Mesothelial cell of epicardium (in vitro differentiated cells): ENCODE results near the gene PNKD. TPM values are rescaled to one million over a fixed set of nuclear protein-coding genes. Genes with fewer than 3 reads are reported as not detected.

Experiments
- DNase-seq, 2 experiments: peaks; one replicate each; pipeline ENCODE4 v3.0.0; 2021; ENCODE audit warnings: low spot score in 2 of 2; ENCODE audit not compliant: unreplicated experiment in 2 of 2
- H3K27ac Mint-ChIP-seq: 2 replicates; pipeline ENCODE4 v1.8.0; 2021; ENCODE audit warnings: mixed read lengths
- H3K27me3 Mint-ChIP-seq: 2 replicates; pipeline ENCODE4 v1.8.0; 2021; ENCODE audit warnings: low read depth, mixed read lengths
- H3K36me3 Mint-ChIP-seq: 2 replicates; pipeline ENCODE4 v1.8.0; 2021; ENCODE audit warnings: mixed read lengths
- H3K4me1 Mint-ChIP-seq: 2 replicates; pipeline ENCODE4 v1.8.0; 2021; ENCODE audit warnings: mixed read lengths
- H3K4me3 Mint-ChIP-seq: 2 replicates; pipeline ENCODE4 v1.8.0; 2021; ENCODE audit warnings: mild to moderate bottlenecking, moderate library complexity, mixed read lengths
- H3K9me3 Mint-ChIP-seq: 2 replicates; pipeline ENCODE4 v1.8.0; 2021; ENCODE audit warnings: mixed read lengths
- CTCF ChIP-seq: fragments of 200-600 bp; sonication (generic); IDR thresholded peaks from one replicate; pipeline ENCODE4 v1.5.0; 2021; ENCODE audit warnings: antibody characterized with exemption; ENCODE audit not compliant: unreplicated experiment
- total RNA-seq: library from RNA; stranded (reverse); gene quantifications from 3 replicates; pipeline ENCODE4 v1.2.1, GENCODE V29; 2021

Gene PNKD, protein sequence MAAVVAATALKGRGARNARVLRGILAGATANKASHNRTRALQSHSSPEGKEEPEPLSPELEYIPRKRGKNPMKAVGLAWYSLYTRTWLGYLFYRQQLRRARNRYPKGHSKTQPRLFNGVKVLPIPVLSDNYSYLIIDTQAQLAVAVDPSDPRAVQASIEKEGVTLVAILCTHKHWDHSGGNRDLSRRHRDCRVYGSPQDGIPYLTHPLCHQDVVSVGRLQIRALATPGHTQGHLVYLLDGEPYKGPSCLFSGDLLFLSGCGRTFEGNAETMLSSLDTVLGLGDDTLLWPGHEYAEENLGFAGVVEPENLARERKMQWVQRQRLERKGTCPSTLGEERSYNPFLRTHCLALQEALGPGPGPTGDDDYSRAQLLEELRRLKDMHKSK
- total RNA-seq = 63.2 to 70.4 TPM (median 69.5 TPM) in 3 replicates

DNA sequence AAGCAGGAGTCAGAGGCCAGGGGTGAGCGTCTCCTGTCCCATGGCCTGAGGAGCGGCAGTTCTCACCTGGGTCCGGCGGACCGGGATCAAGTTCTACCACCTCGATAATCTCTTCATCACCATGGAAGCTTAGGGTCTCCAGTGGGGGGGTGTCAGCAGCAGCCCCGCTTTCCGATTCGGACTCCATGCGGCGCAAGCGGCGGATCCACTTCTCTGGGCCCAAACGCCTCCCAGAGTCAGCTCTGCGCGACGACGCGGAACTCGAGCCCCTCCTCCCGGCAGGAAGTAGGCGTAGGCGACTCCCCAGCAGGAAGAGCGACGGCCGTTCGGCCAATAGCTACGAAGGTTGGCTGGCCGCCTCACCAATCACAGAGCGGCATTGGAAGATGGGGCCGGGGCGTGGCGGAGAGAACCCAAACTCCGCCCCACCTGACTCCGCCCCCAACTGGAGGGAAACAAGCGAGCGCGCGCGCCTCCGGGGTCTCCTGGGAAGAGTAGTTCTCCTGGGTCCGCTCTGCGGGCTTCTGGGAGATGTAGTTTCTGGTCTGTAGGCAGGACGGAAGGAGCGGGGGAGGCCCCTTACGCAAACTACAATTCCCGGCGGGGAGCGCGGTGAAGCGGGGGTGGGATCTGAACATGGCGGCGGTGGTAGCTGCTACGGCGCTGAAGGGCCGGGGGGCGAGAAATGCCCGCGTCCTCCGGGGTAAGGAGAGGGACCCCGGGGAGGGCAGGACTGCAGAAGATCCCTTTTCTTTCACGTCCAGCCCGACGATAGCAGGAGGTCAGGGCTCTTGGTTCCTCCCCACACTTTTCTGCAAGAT lies at the start of gene PNKD, which contains the start of gene AAMP:
Gene PNKD, plus strand, starts transcription at position 620 of the 821 bp plus-strand sequence. Its CDS starts 17 bp downstream, at position 637.
Gene AAMP, minus strand, starts transcription at position 238 of the 821 bp plus-strand sequence. Its CDS starts 51 bp downstream, at position 187.
- Mint-ChIP-seq H3K4me3 (peak within 1 kb of the TSS; percentile 98), H3K36me3 (peaks cover 14% of the 10 kb centered on the region), H3K27me3 (no peaks in the 10 kb centered on the region), H3K27ac (peak within 1 kb of the TSS; percentile 88), H3K9me3 (no peaks in the 10 kb centered on the region), H3K4me1 (peaks cover 27% of the 10 kb centered on the region)
- peak; percentile 100 for DNase-seq
- no peak for TF ChIP-seq CTCF

- Mint-ChIP-seq H3K36me3 (no peaks in the 10 kb centered on the region), H3K9me3 (no peaks in the 10 kb centered on the region), H3K27ac (peak overlapping the region; percentile 89), H3K4me1 (peaks cover 54% of the 10 kb centered on the region), H3K4me3 (no peak overlapping the region), H3K27me3 (no peaks in the 10 kb centered on the region)
- no peak for DNase-seq
- TF ChIP-seq CTCF = no peak
These were observed 49.3 kb upstream of the PNKD start for GRCh38 chr2:218221000-218221399.

DNA sequence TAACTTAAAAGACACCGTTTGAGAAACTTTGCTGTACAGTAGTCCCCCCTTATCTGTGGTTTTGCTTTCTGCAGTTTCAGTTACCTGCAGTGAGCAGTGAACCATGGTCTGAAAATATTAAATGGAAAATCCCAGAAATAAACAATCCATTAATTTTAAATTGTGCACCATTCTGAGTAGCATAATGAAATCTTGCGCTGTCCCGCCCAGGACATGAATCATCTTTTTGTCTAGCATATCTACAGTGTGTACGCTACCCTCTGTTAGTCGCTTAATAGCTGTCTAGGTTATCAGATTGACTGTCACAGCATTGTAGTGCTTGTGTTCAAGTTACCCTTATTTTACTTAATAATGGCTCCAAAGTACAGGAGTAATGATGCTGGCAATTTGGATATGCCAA lies 47.3 kb upstream of the PNKD start:
- Mint-ChIP-seq H3K4me1 (peaks cover 54% of the 10 kb centered on the region), H3K27ac (peak overlapping the region; percentile 61), H3K27me3 (no peaks in the 10 kb centered on the region), H3K9me3 (no peaks in the 10 kb centered on the region), H3K4me3 (no peak overlapping the region), H3K36me3 (peaks cover 10% of the 10 kb centered on the region)
- no peak for TF ChIP-seq CTCF
- DNase-seq = no peak

DNA sequence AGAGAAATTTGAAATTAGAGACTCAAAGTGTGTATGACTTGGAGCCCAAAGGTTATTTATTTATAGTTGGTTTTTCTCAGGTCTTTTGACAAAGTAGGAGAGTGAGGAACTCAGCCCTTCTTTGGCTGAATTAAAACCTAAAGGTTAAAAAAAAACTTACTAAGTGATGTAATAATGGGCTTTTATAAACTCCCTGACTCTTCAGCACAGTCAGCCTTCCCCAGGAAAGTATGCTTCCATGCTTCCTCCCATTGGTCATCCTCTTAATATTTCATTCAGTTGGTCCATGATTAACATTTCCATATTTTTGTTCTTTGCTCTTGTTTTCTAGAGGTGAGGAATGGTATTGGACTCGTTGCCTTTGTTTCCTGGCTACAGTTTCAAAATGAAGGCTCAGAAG lies 46.1 kb upstream of the PNKD start:
- Mint-ChIP-seq H3K36me3 (peaks cover 10% of the 10 kb centered on the region), H3K27me3 (no peaks in the 10 kb centered on the region), H3K4me1 (peaks cover 51% of the 10 kb centered on the region), H3K9me3 (no peaks in the 10 kb centered on the region), H3K4me3 (no peak overlapping the region), H3K27ac (peak overlapping the region; percentile 61)
- TF ChIP-seq CTCF = no peak
- DNase-seq = no peak

DNA sequence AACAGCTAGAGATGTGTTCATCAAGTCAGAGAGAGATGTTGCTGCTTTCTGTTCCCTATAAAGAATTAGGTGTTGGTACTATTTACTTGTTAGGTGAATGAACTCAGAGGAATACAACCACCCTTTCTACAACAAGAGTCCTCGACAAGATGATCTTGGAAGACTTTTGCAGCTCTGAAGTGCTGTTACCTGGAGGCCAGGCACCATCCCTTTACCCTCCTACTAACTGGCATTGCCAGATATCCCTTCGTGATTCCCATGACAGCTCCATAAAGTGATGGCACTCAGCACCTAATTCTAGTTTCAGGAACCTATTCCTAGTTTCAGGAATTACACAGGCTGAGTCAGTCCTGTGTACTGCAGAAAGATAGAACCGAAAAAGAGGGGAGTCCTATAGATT lies 43.4 kb upstream of the PNKD start:
- Mint-ChIP-seq H3K36me3 (peaks cover 23% of the 10 kb centered on the region), H3K27ac (peak overlapping the region; percentile 80), H3K9me3 (no peaks in the 10 kb centered on the region), H3K4me3 (no peak overlapping the region), H3K4me1 (peaks cover 42% of the 10 kb centered on the region), H3K27me3 (no peaks in the 10 kb centered on the region)
- DNase-seq = no peak
- no peak for TF ChIP-seq CTCF
